ENCODE measurements around the gene PPP2R2B.

PPP2R2B gene

GRCh38 chr5:146699138-146699537 lies 179.4 kb downstream of the PPP2R2B start:
- Histone ChIP-seq H3K27me3 (replicated peaks; ENCODE audit: control insufficient read depth, insufficient read depth, low read length) (no peaks in the 10 kb centered on the region; the same call in 1 of the 2 replicates), H3K36me3 (ENCODE audit: control insufficient read depth, insufficient read depth, low read length) (no peaks in the 10 kb centered on the region), H3K4me3 (replicated peaks; ENCODE audit: low read depth, low read length) (no peak overlapping the region)
- no peak for TF ChIP-seq CTCF (IDR thresholded peaks at IDR 0.05; ENCODE audit: insufficient read depth, low read length, poor library complexity, severe bottlenecking)
- DNase-seq (ENCODE audit: extremely low read depth, insufficient read length): no peak

- Histone ChIP-seq H3K4me3 (replicated peaks; ENCODE audit: low read depth, low read length) (no peak overlapping the region), H3K36me3 (ENCODE audit: control insufficient read depth, insufficient read depth, low read length) (no peaks in the 10 kb centered on the region), H3K27me3 (replicated peaks; ENCODE audit: control insufficient read depth, insufficient read depth, low read length) (no peaks in the 10 kb centered on the region; the same call in 1 of the 2 replicates)
- TF ChIP-seq CTCF (IDR thresholded peaks at IDR 0.05; ENCODE audit: insufficient read depth, low read length, poor library complexity, severe bottlenecking): no peak
- DNase-seq (ENCODE audit: extremely low read depth, insufficient read length): no peak
Observed at GRCh38 chr5:146698651-146699050, 179.9 kb downstream of the PPP2R2B start.

- no peak for DNase-seq (ENCODE audit: extremely low read depth, insufficient read length)
- no peak for TF ChIP-seq CTCF (IDR thresholded peaks at IDR 0.05; ENCODE audit: insufficient read depth, low read length, poor library complexity, severe bottlenecking)
- Histone ChIP-seq H3K36me3 (ENCODE audit: control insufficient read depth, insufficient read depth, low read length) (no peaks in the 10 kb centered on the region), H3K4me3 (replicated peaks; ENCODE audit: low read depth, low read length) (no peak overlapping the region), H3K27me3 (replicated peaks; ENCODE audit: control insufficient read depth, insufficient read depth, low read length) (no peaks in the 10 kb centered on the region; the same call in 1 of the 2 replicates)
Observed at GRCh38 chr5:146697211-146697610, 181.3 kb downstream of the PPP2R2B start.

- no peak for DNase-seq (ENCODE audit: extremely low read depth, insufficient read length)
- no peak for TF ChIP-seq CTCF (IDR thresholded peaks at IDR 0.05; ENCODE audit: insufficient read depth, low read length, poor library complexity, severe bottlenecking)
- Histone ChIP-seq H3K36me3 (ENCODE audit: control insufficient read depth, insufficient read depth, low read length) (no peaks in the 10 kb centered on the region), H3K4me3 (replicated peaks; ENCODE audit: low read depth, low read length) (no peak overlapping the region), H3K27me3 (replicated peaks; ENCODE audit: control insufficient read depth, insufficient read depth, low read length) (no peaks in the 10 kb centered on the region; the same call in 1 of the 2 replicates)
Observed at GRCh38 chr5:146695646-146696045, 182.9 kb downstream of the PPP2R2B start.

- TF ChIP-seq CTCF (IDR thresholded peaks at IDR 0.05; ENCODE audit: insufficient read depth, low read length, poor library complexity, severe bottlenecking): no peak
- H3K27me3 ChIP-seq (replicated peaks; ENCODE audit: control insufficient read depth, insufficient read depth, low read length): no peaks in the 10 kb centered on the region; the same call in 1 of the 2 replicates
- no peaks in the 10 kb centered on the region for H3K36me3 ChIP-seq (ENCODE audit: control insufficient read depth, insufficient read depth, low read length)
- H3K4me3 ChIP-seq (replicated peaks; ENCODE audit: low read depth, low read length): no peak overlapping the region
- no peak for DNase-seq (ENCODE audit: extremely low read depth, insufficient read length)
Observed at GRCh38 chr5:146690880-146691355, 187.6 kb downstream of the PPP2R2B start.

- no peak for TF ChIP-seq CTCF (IDR thresholded peaks at IDR 0.05; ENCODE audit: insufficient read depth, low read length, poor library complexity, severe bottlenecking)
- Histone ChIP-seq H3K27me3 (replicated peaks; ENCODE audit: control insufficient read depth, insufficient read depth, low read length) (no peaks in the 10 kb centered on the region; the same call in 1 of the 2 replicates), H3K36me3 (ENCODE audit: control insufficient read depth, insufficient read depth, low read length) (no peaks in the 10 kb centered on the region), H3K4me3 (replicated peaks; ENCODE audit: low read depth, low read length) (no peak overlapping the region)
- no peak for DNase-seq (ENCODE audit: extremely low read depth, insufficient read length)
Observed at GRCh38 chr5:146687630-146688029, 190.9 kb downstream of the PPP2R2B start.

Measured in GM06990 (cell line).